Measurements from ENCODE around the gene CD247. TPM values are rescaled to one million over a fixed set of nuclear protein-coding genes. Genes with fewer than 3 reads are reported as not detected.

Gene CD247
- total and polyA plus RNA-seq, 10 of the 15 experiments (the other 5 are each of a cell fraction or from before 2014, with no cell fraction given): 0.10 to 0.77 (median 0.30) TPM

DNA sequence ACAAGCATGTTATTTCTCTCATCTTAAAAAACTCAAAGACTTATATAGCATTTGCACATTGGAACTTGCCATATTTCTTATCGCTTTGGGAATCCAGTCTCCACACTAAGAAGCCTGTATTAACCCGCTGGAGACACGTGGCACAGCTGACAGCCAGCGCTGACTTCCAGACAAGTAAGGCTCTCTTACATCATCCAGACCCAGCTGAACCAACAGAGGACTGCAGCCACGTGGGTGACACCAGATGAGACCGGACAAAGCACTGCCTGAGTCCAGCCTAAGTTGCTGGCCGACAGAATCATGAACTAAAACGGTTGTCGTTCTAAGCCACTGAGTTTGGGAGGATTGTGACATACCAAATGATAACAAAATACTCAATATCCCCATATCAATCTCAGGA lies 6.3 kb upstream of the CD247 start (continued):
- TF ChIP-seq GABPA (IDR thresholded peaks at IDR 0.05; ENCODE audit: low read depth): no peak
- TF ChIP-seq SP1 (IDR thresholded peaks at IDR 0.05; ENCODE audit: low read depth, low read length): no peak
- TF ChIP-seq ASH2L (IDR thresholded peaks at IDR 0.05; ENCODE audit: borderline replicate concordance, low read depth): no peak
- no peak for TF ChIP-seq ZNF622 (IDR thresholded peaks at IDR 0.05)
- TF ChIP-seq, protein P1, sequence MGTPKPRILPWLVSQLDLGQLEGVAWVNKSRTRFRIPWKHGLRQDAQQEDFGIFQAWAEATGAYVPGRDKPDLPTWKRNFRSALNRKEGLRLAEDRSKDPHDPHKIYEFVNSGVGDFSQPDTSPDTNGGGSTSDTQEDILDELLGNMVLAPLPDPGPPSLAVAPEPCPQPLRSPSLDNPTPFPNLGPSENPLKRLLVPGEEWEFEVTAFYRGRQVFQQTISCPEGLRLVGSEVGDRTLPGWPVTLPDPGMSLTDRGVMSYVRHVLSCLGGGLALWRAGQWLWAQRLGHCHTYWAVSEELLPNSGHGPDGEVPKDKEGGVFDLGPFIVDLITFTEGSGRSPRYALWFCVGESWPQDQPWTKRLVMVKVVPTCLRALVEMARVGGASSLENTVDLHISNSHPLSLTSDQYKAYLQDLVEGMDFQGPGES (IDR thresholded peaks at IDR 0.05): no peak
- TF ChIP-seq EED (IDR thresholded peaks at IDR 0.05; ENCODE audit: low read depth): no peak

DNA sequence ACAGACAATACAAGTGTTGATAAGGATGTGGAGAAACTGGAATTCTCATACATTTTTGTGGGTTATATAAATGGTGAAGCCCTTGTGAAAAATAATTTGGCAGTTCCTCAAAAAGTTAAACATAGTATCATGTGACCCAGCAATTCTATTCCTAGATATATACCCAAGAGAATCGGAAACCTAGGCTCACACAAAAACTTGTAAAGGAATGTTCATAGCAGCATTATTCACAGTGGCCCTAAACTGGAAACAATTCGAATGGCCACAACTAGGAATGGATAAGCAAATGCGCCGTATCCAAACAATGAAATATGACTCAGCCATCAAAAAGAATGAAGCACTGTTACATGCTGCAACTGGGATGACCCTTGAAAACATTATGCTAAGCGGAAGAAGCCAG lies 3.9 kb upstream of the CD247 start:
- intact Hi-C loops (cut with micrococcal nuclease; ENCODE audit: unreplicated experiment): no loop called here
- no peak overlapping the region for H3K4me3 ChIP-seq
- no peaks in the 10 kb centered on the region for H3K4me1 ChIP-seq (ENCODE audit: control insufficient read depth, insufficient read depth, low read length)
- no peak overlapping the region for H3K27ac ChIP-seq (ENCODE audit: control insufficient read depth, insufficient read depth)
- ChIA-PET CTCF (interaction anchor here (1.3 kb wide), 1 partner anchor 34 kb away, joined by 5 read pairs; no protein-coding TSS in a partner anchor), SMC1A (ENCODE audit: uncharacterized antibody, unreplicated experiment) (no interaction called here), POLR2A (interaction anchor here (0.6 kb wide), 1 partner anchor 27 kb away, joined by 3 read pairs; no protein-coding TSS in a partner anchor), RAD21 (ENCODE audit: unreplicated experiment) (no interaction called here)
- TF ChIP-seq, protein P2, sequence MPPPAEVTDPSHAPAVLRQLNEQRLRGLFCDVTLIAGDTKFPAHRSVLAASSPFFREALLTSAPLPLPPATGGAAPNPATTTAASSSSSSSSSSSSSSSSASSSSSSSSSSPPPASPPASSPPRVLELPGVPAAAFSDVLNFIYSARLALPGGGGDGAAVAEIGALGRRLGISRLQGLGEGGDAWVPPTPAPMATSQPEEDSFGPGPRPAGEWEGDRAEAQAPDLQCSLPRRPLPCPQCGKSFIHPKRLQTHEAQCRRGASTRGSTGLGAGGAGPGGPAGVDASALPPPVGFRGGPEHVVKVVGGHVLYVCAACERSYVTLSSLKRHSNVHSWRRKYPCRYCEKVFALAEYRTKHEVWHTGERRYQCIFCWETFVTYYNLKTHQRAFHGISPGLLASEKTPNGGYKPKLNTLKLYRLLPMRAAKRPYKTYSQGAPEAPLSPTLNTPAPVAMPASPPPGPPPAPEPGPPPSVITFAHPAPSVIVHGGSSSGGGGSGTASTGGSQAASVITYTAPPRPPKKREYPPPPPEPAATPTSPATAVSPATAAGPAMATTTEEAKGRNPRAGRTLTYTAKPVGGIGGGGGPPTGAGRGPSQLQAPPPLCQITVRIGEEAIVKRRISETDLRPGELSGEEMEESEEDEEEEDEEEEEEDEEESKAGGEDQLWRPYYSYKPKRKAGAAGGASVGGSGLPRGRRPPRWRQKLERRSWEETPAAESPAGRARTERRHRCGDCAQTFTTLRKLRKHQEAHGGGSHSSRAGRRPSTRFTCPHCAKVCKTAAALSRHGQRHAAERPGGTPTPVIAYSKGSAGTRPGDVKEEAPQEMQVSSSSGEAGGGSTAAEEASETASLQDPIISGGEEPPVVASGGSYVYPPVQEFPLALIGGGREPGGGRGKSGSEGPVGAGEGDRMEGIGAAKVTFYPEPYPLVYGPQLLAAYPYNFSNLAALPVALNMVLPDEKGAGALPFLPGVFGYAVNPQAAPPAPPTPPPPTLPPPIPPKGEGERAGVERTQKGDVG (CRISPR knock-in tag; IDR thresholded peaks at IDR 0.05): no peak
- TF ChIP-seq EED (IDR thresholded peaks at IDR 0.05; ENCODE audit: low read depth) (no peak), IKZF2 (IDR thresholded peaks at IDR 0.05) (no peak), CBFB (IDR thresholded peaks at IDR 0.05; ENCODE audit: low read depth) (no peak), ZNF622 (IDR thresholded peaks at IDR 0.05) (no peak)
- TF ChIP-seq, protein P3, sequence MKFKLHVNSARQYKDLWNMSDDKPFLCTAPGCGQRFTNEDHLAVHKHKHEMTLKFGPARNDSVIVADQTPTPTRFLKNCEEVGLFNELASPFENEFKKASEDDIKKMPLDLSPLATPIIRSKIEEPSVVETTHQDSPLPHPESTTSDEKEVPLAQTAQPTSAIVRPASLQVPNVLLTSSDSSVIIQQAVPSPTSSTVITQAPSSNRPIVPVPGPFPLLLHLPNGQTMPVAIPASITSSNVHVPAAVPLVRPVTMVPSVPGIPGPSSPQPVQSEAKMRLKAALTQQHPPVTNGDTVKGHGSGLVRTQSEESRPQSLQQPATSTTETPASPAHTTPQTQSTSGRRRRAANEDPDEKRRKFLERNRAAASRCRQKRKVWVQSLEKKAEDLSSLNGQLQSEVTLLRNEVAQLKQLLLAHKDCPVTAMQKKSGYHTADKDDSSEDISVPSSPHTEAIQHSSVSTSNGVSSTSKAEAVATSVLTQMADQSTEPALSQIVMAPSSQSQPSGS (IDR thresholded peaks at IDR 0.05; ENCODE audit: low read length): no peak
- TF ChIP-seq, protein P4, sequence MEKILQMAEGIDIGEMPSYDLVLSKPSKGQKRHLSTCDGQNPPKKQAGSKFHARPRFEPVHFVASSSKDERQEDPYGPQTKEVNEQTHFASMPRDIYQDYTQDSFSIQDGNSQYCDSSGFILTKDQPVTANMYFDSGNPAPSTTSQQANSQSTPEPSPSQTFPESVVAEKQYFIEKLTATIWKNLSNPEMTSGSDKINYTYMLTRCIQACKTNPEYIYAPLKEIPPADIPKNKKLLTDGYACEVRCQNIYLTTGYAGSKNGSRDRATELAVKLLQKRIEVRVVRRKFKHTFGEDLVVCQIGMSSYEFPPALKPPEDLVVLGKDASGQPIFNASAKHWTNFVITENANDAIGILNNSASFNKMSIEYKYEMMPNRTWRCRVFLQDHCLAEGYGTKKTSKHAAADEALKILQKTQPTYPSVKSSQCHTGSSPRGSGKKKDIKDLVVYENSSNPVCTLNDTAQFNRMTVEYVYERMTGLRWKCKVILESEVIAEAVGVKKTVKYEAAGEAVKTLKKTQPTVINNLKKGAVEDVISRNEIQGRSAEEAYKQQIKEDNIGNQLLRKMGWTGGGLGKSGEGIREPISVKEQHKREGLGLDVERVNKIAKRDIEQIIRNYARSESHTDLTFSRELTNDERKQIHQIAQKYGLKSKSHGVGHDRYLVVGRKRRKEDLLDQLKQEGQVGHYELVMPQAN (conservative IDR thresholded peaks at IDR 0.05): no peak
- TF ChIP-seq, protein P5, sequence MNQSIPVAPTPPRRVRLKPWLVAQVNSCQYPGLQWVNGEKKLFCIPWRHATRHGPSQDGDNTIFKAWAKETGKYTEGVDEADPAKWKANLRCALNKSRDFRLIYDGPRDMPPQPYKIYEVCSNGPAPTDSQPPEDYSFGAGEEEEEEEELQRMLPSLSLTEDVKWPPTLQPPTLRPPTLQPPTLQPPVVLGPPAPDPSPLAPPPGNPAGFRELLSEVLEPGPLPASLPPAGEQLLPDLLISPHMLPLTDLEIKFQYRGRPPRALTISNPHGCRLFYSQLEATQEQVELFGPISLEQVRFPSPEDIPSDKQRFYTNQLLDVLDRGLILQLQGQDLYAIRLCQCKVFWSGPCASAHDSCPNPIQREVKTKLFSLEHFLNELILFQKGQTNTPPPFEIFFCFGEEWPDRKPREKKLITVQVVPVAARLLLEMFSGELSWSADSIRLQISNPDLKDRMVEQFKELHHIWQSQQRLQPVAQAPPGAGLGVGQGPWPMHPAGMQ (IDR thresholded peaks at IDR 0.05; ENCODE audit: borderline replicate concordance): no peak
- DNase-seq (ENCODE audit: low read depth, low spot score) (no peak), FAIRE-seq (no peak), ATAC-seq (no peak)
- H3K4me2 ChIP-seq (ENCODE audit: control insufficient read depth, insufficient read depth): no peak overlapping the region
- BruUV-seq (replicated peaks): no TSS peak
- H3K27me3 ChIP-seq (replicated peaks in 1 of 2; ENCODE audit: control insufficient read depth in 2 of 2, insufficient read depth in 2 of 2, low read length in 1 of 2): peaks cover 0 to 3% of the 10 kb centered on the region in 2 experiments; a peak in 1 of 4 replicates
- WGBS (ENCODE audit: insufficient coverage, insufficient replicate concordance, low lambda C conversion rate, missing lambda C conversion rate): 57% methylated on average over 5 of the region's 5 CpGs
- H3K79me2 ChIP-seq (ENCODE audit: control insufficient read depth, insufficient read depth, low read length): no peaks in the 10 kb centered on the region
- no peaks in the 10 kb centered on the region for H3K36me3 ChIP-seq (ENCODE audit: control insufficient read depth in 2 of 2, insufficient read depth in 2 of 2, low read length in 1 of 2)
- H3K9ac ChIP-seq (ENCODE audit: control insufficient read depth, insufficient read depth, low read length): no peak overlapping the region
- no peaks in the 10 kb centered on the region for H4K20me1 ChIP-seq (ENCODE audit: control insufficient read depth, insufficient read depth)
- no peaks in the 10 kb centered on the region for H3K9me3 ChIP-seq (replicated peaks; ENCODE audit: control insufficient read depth, insufficient read depth, low read length)
- in situ Hi-C loops (cut with MboI): no loop called here
- H2AFZ ChIP-seq (ENCODE audit: control insufficient read depth, low read depth, low read length): no peak overlapping the region
